ENCODE data around the gene CABP4.

CABP4 gene

GRCh38 chr11:67436459-67437081 lies 18.6 kb upstream of the CABP4 start:
- DNase-seq: no peak

- DNase-seq: no peak
Observed at GRCh38 chr11:67437082-67437808, 17.9 kb upstream of the CABP4 start, which contains the start of gene PTPRCAP. TSS of gene PTPRCAP (minus strand) at chr11:67437682. CDS start at chr11:67437619, 63 bp downstream.

GRCh38 chr11:67437809-67438157 lies 17.4 kb upstream of the CABP4 start:
- DNase-seq: no peak

GRCh38 chr11:67438158-67438902 lies 16.8 kb upstream of the CABP4 start:
- no peak for DNase-seq

- DNase-seq: no peak
Observed at GRCh38 chr11:67439321-67440228, 15.6 kb upstream of the CABP4 start.

- no peak for DNase-seq
Observed at GRCh38 chr11:67440229-67441097, 14.7 kb upstream of the CABP4 start.

DNA sequence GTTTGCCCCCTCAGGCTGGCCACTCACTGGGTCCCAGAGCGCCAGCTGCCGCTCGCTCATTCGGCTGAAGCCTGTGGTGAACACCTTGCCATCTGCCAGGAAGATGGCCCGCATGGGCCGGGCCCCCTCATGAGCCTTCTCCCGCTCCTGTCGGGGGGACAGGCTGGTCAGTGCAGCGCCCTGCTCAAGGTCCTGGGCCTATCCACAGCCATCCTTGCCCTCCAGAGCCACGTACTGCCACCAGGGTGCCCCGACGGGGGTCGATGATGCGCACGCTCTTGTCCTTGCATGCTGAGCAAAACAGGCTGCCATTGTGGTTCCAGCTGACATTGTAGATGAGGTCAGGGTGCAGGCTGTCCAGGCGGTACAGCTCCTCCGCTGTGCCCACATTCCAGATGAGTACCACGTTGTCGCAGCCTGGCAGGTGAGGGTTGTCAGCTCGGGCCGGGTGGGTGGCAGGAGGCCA lies 14.0 kb upstream of the CABP4 start:
- no peak for DNase-seq

- no peak for DNase-seq
Observed at GRCh38 chr11:67441731-67442351, 13.3 kb upstream of the CABP4 start.

DNA sequence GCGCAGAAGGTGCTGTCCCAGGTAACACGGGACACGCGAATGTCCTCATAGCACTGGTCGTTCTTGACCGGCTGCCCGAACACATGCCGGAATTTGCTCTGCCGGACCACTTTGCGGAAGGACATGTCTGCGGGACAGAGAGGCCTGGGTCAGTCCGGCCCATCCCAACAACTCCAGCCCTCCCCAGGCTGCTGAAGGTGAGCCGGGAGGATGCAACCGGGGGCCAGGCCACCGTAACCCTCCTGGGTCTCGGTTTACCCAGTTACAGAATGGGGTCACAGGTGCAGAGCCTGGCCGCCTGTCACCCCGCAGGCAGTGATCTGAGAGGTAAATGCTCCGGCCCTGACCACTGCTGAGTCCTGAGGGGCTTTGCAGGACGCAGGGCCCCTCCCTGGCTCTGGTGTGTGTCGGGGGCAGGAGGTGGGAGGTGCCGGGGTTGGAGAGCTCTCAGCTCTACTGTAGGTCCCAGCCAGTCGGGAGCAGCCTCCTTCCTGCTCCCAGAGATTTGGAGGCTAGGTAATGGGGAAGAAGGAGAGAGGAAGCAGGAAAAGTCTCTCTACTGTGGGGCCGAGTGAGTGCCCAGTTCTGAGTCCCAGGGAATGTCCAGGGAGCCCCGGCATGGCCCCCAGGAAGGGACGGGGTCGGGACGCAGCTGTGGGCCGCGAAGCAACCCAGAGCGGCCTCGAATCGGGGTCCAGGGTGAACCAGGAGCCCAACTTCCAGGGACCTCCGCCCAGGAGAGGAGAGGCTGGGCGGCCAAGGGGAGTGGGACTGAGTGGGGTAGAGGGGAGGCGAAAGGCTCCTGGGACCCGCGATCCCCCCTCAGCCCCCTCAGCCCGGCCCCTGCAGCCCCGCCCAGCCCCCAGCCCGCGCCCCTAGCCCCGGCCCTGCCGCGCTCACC lies 12.4 kb upstream of the CABP4 start:
- no peak for DNase-seq

DNA sequence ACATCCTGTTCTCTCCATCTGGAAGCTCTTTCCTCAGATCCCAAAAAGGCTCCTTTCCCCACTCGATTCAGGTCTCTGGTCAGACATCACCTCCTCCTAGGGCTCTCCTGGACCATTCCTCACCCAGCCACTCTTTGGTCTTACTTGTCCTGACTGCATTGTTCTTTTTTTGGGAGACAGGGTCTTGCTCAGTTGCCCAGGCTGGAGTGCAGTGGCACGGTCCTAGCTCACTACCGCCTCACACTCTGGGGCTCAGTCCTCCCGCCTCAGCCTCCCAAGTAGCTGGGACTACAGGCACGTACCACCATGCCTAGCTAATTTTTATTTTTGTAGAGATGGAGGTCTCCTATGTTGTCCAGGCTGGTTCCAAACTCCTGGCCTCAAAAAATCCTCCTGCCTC lies 9.6 kb upstream of the CABP4 start:
- DNase-seq: no peak

- no peak for DNase-seq
Observed at GRCh38 chr11:67448220-67448609, 6.9 kb upstream of the CABP4 start.

GRCh38 chr11:67449116-67449844 lies 5.9 kb upstream of the CABP4 start:
- no peak for DNase-seq

- no peak for DNase-seq
Observed at GRCh38 chr11:67450796-67451657, 4.1 kb upstream of the CABP4 start.

DNA sequence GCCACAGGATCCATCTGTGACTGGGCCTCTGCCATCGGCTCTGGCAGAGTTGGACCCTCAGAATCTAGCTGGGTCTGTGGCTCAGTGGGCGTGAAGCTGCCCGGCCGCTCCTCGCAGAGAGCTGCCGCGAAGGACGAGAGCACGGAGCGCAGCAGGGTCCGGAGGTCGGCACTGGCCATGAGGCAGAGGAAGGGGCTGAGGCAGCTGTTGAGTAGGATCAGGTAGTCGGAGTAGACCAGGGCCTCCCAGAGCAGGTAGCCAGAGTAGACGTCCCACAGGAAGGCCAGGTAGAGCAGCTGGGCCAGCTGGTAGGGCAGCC lies 3.5 kb upstream of the CABP4 start:
- DNase-seq: no peak

DNA sequence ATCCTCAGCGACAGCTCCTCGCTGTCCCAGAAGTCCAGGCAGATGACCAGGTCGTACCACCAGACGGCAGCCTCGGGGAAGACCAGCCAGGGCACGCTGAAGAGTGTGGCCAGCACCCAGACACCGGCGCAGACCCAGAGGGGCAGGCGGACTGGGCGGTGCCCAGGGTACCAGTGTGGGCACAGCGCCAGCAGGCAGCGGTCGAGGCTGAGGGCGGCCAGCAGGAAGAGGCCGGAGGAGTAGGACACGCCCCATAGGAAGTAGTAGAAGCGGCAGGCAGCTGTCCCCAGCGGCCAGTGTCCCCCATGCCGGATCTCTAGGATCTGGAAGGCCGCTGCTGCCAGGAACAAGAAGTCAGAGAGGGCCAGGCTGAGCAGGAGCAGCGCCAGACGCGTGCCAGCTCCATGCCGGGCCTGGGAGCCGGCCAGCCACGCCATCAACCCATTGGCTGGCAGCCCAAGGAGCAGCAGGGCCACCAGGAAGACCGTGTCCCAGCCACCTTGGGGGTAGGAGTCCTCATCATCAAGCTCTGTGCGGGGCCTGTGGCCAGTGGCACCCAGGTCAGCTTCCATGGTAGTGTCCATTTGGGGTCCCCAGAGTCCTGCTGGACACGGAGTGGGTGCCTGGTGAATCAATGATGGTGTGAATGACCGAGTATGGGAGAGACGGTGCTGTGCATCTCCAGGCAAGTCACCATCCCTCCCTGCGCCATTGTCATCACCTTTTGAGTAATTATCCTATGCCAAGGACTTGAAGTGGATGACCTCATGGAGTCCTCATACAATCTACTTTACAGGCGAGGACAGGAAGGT lies 2.8 kb upstream of the CABP4 start, which contains the start of gene GPR152:
Gene GPR152 (minus strand): TSS at position 589 of the 812 bp plus-strand sequence. CDS start 5 bp downstream, at position 584.
- DNase-seq: no peak

- DNase-seq: no peak
Observed at GRCh38 chr11:67453816-67454732, 1.1 kb upstream of the CABP4 start.
